H1 (cell line): ENCODE results near the gene MTCH1. TPM values are rescaled to one million over a fixed set of nuclear protein-coding genes. Genes with fewer than 3 reads are reported as not detected.

Experiments used
- CEBPB ChIP-seq: IDR thresholded peaks from 2 replicates; pipeline ENCODE4 v1.6.1; 2012; ENCODE audit warnings: low read depth, low read length
- CTCF ChIP-seq, 3 experiments: IDR thresholded peaks; 1 replicate in 2 of 3; 2 replicates in 1 of 3; pipeline versions ENCODE4 v1.5.1 to v1.6.1; 2011; ENCODE audit warnings: low read length in 3 of 3, mild to moderate bottlenecking in 3 of 3, inconsistent platforms in 2 of 3, low read depth in 1 of 3, moderate library complexity in 1 of 3; ENCODE audit not compliant: insufficient read depth in 1 of 3; ENCODE audit errors: control extremely low read depth in 1 of 3
- E2F6 ChIP-seq: IDR thresholded peaks from 2 replicates; pipeline ENCODE4 v1.6.1; 2012; ENCODE audit warnings: inconsistent platforms
- GABPA ChIP-seq: IDR thresholded peaks from 2 replicates; pipeline ENCODE4 v1.6.1; 2011; ENCODE audit warnings: mild to moderate bottlenecking, low read length, moderate library complexity, borderline replicate concordance; ENCODE audit not compliant: insufficient read depth
- SAP30 ChIP-seq: fragments of 300-600 bp; sonication (generic); IDR thresholded peaks from 2 replicates; pipeline ENCODE4 v1.7.1; 2012; ENCODE audit warnings: low read length, moderate library complexity, mild to moderate bottlenecking, inconsistent platforms; ENCODE audit not compliant: insufficient read depth, insufficient replicate concordance
- TAF1 ChIP-seq: IDR thresholded peaks from 2 replicates; pipeline ENCODE4 v1.6.1; 2011; ENCODE audit warnings: mild to moderate bottlenecking, low read depth, low read length
- polyA plus RNA-seq, 7 experiments: library from polyadenylated mRNA; depleted of rRNA in 3 of 7; stranded (reverse) in 5 of 7; unstranded in 2 of 7; fragments of >200 nt in 5 of 7; fragments of 200-250 nt in 2 of 7; gene quantifications; 1 replicate in 5 of 7; 2 replicates in 1 of 7; 4 replicates in 1 of 7; pipeline versions ENCODE4 v1.2.1 to v1.2.3, GENCODE V29; 2011 to 2013; ENCODE audit warnings: missing spikeins in 2 of 7, mixed read lengths in 2 of 7
- total RNA-seq: library from RNA; stranded (reverse); fragmentation: NEBNext Ultra II Directional; extraction: Animal tissue kit (Norgen Biotek cat#: 25700); gene quantifications from 2 replicates; pipeline ENCODE4 v1.2.1, GENCODE V29; 2021

MTCH1 gene
- total and polyA plus RNA-seq, 2 of the 8 experiments (the other 6 are each of a cell fraction or from before 2014, with no cell fraction given) = 169 to 214 TPM

- TF ChIP-seq CEBPB (no peak), SAP30 (no peak), TAF1 (no peak), E2F6 (no peak), CTCF (IDR thresholded peaks at IDR 0.05; ENCODE audit: control extremely low read depth in 1 of 3, insufficient read depth in 1 of 3, low read depth in 1 of 3, low read length in 3 of 3) (no peak), GABPA (no peak)
- TF ChIP-seq, all 59 proteins: peak for 0
These were observed 65.5 kb downstream of the MTCH1 start (continued) for GRCh38 chr6:36920546-36920945.
